OCI-M1 (cell line): ENCODE data around the gene LRRC23.

Experiments used
- DNase-seq: peaks from one replicate; lab custom pipeline; 2025; lab: John Stamatoyannopoulos, UW

The LRRC23 gene

DNA sequence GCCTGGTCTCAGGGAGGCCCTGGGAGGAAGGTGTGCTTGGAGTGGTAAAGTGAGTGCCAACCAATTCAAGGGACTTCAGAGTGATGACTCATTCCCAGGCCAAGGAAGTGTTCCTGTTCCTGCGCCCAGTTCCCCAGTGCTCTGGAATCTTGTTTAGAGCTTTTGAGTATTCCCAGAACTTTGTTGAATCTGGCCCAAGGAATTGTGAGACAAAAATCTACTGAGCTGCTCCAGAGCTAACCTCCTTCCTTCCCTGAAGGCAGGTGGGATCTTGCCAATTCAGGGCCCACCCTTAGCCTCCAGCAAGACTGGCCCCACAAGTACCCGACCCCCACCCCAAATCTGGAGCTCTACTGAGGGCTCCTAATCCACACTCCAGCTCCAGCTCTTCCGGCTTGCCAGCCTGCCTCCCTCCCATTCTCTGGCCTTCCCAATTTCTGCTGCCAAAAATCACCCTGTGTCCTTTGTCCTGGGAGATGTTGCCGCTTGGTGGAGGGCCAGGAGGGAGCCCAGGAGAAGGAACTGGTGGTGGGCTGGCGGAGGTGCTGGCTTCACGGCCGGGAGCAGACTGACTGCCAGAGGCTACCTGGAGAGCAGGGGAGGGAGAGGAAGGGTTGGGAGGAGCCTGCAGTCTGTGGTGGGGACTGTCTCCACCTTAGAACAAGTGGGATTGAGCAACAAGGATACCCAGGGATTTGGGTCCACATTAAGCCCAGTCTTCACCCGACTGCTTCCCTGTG is 21.1 kb downstream of the LRRC23 start:
- peak; percentile 28 for DNase-seq

DNA sequence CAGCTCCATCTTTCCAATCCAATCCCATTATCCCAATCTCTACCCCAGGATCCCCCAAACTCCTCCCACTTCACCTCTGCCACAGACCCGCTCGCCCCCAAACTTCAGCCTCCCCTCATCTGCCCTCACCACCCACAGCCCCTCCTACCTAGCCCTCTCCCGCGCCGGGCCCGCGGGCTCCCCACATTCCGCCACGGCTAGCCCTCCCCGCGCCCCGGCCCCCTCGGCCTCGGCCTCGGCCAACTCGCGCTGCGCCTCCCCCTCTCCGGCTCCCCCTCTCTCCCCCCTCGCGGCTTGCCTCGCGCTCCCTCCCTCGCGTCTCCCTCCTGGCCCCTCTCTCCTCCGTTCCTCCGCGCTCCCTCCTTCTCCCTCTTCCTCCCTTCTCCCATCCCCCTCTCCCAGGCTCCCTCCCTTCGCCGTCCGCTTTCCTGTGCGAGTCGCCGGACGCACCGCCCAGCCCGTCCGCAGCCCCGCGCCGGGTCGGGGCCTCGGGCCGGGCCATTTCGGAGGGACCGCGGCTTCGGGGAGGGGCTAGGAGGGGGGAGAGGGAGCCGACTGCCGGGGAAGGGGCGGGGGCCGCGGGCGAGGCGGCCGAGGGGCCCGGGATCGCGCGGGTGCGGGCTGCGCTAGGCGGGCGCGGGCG is 22.9 kb downstream of the LRRC23 start, which contains the start of gene ATN1:
Gene ATN1, plus strand, starts transcription at position 581 of the 643 bp plus-strand sequence. CDS start 6,043 bp downstream, outside the sequence.
- DNase-seq: peak; percentile 78

DNA sequence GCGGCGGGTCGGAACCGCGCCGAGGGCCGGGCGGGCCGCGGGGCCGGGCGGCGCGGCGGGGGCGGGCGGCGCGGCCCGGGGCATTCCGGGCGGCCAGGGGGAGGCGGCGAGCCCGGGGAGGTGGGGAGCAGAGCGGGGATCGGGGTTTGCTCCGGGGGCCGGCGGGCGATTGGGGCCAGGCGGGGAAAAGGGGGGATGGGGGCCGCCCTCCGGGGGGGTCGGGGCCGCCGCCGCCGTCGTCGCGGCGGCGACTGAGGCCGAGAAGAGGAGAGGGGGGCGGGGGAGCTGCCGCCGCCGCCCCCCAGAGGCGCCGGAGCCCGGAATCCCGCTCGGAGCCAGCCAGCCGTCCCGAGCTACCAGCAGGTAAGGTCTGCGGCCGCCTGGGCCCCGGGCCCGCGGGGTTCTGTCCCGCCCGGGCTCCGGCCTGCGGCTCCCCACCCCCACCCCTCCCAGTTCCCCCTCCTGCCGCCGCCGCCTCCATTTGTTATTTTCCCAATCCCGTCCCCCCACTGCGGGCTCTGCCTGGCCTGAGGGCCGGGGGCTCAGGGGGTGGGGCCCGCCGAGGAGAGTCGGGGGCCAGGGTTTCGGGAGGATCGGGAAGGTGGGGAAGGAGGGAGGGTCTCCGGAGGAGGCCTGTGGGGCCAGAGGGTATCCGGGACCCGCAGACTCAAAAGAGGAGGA is 23.5 kb downstream of the LRRC23 start:
- peak; percentile 23 for DNase-seq

DNA sequence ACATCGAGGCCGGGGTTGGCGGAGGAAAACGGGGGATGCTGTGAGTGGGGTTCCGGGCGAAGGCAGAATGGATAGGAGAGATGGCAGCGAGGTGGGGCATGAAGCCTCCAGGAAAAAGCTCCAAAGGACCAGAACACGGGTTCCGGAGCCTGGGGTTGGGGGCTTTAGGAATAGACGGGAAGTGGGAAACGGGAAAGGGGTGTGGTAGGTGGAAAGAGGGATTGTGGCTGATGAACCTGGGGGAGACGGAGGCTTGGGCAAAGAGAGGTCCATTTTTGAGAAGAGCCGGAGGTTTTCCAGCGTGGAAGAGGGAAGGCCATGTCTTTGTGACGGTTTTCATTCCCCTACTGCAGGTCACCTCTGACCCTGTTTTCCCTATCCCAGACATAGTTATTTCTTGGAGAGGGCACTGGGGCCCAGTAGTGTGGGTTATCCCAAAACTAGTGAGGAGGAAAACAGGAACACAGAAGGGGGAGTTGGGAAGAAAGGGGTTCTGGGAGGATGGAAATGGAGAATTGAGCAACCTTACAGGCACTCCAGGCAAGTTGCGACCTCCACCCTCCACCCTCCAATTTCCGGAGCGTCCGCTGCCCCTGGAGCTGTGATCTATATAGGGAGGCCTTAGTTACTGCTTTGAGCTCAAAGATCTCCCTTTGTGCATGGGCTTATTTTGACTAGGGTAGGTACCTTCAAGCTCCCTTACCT is 24.2 kb downstream of the LRRC23 start:
- no peak for DNase-seq

DNA sequence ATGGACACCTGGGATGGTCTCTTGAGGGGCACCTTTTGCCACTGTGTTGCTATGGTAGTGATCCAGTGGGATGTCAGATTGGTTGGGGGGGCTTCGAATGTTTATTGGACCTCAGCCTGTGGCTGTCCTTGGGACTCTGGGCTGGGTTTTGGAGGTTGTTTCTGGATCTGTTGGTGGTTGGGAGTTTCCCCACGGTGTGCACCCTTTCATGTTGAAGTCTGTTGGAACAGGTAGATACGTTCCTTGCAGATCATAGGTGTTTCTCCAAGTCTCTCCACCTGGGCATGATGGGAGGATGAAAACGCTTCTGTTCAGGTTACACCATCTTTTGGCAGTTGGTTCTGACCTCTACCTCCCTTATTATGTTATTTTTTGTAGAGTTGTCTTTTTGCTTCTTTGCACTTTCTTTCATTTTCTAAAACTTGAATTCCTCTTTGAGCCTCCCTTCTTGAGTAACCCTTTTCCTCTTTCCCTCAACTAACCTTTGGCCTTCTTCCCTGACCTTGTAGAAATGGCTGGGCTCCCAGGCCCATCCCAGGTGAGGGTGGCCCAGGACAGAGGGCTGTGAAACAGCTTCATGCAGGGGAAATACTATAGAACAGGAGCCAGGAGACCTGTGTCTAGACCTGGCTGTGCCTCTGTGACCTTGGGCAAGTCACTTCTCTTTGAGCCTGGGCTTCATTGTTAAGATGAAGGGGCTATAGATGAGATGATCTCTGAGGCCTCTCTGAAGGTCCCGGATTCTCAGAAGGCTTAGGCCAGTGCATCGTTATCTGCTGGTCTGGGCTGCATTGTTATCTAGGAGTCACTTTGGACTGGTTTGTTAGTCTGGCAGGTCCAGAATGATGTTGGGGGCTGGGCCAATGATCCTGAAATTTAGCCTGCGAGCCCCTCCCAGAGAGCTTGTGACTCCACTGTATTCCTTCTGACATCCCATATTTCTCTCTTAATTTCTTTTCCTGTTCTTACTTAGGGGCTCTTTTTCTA is 25.1 kb downstream of the LRRC23 start:
- peak; percentile 77 for DNase-seq

DNA sequence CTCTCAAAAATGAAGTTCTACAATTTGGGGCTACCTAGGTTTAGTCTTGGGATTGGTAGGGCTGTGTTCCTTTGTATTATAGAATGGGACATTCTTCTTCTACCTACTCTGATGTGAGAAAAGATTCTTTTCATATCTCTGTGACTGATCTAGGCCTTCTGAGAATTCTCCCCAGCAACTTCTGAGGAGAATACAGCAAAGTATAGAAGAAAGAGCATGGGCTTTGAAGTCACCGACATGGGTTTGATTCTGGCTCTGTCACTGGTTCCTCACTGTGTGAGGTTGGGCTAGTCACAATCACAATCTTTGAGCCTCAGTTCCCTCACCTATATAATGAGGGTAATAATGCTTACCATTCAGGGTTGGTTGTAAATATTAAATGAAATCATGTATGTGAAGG is 28.1 kb downstream of the LRRC23 start:
- DNase-seq: peak; percentile 40

DNA sequence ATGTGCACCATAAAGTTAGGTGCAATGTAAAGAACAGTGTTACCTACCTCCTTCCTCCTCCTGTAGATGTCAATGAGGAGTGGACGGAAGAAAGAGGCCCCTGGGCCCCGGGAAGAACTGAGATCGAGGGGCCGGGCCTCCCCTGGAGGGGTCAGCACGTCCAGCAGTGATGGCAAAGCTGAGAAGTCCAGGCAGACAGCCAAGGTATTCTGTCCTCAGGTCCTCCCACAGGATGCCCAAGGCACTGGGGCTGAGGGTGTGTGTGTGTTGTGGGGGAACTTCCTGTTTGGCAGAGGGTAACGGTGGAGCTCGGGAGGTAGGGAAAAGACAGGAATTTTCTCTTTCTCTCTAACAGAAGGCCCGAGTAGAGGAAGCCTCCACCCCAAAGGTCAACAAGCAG is 29.5 kb downstream of the LRRC23 start:
- no peak for DNase-seq

DNA sequence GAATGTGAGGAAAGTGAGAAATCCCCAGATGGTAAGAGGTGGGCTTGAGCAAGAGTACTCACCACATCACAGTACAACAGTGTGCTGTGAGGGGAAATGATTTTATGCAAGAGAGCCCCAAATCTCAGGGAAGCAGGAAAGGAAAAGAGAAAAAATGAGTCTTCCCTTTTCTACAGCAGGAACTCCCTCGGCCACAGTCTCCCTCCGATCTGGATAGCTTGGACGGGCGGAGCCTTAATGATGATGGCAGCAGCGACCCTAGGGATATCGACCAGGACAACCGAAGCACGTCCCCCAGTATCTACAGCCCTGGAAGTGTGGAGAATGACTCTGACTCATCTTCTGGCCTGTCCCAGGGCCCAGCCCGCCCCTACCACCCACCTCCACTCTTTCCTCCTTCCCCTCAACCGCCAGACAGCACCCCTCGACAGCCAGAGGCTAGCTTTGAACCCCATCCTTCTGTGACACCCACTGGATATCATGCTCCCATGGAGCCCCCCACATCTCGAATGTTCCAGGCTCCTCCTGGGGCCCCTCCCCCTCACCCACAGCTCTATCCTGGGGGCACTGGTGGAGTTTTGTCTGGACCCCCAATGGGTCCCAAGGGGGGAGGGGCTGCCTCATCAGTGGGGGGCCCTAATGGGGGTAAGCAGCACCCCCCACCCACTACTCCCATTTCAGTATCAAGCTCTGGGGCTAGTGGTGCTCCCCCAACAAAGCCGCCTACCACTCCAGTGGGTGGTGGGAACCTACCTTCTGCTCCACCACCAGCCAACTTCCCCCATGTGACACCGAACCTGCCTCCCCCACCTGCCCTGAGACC is 31.0 kb downstream of the LRRC23 start:
- no peak for DNase-seq

DNA sequence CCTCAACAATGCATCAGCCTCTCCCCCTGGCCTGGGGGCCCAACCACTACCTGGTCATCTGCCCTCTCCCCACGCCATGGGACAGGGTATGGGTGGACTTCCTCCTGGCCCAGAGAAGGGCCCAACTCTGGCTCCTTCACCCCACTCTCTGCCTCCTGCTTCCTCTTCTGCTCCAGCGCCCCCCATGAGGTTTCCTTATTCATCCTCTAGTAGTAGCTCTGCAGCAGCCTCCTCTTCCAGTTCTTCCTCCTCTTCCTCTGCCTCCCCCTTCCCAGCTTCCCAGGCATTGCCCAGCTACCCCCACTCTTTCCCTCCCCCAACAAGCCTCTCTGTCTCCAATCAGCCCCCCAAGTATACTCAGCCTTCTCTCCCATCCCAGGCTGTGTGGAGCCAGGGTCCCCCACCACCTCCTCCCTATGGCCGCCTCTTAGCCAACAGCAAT is 31.6 kb downstream of the LRRC23 start:
- DNase-seq: no peak

DNA sequence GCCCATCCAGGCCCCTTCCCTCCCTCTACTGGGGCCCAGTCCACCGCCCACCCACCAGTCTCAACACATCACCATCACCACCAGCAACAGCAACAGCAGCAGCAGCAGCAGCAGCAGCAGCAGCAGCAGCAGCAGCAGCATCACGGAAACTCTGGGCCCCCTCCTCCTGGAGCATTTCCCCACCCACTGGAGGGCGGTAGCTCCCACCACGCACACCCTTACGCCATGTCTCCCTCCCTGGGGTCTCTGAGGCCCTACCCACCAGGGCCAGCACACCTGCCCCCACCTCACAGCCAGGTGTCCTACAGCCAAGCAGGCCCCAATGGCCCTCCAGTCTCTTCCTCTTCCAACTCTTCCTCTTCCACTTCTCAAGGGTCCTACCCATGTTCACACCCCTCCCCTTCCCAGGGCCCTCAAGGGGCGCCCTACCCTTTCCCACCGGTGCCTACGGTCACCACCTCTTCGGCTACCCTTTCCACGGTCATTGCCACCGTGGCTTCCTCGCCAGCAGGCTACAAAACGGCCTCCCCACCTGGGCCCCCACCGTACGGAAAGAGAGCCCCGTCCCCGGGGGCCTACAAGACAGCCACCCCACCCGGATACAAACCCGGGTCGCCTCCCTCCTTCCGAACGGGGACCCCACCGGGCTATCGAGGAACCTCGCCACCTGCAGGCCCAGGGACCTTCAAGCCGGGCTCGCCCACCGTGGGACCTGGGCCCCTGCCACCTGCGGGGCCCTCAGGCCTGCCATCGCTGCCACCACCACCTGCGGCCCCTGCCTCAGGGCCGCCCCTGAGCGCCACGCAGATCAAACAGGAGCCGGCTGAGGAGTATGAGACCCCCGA is 32.2 kb downstream of the LRRC23 start:
- peak; percentile 22 for DNase-seq

DNA sequence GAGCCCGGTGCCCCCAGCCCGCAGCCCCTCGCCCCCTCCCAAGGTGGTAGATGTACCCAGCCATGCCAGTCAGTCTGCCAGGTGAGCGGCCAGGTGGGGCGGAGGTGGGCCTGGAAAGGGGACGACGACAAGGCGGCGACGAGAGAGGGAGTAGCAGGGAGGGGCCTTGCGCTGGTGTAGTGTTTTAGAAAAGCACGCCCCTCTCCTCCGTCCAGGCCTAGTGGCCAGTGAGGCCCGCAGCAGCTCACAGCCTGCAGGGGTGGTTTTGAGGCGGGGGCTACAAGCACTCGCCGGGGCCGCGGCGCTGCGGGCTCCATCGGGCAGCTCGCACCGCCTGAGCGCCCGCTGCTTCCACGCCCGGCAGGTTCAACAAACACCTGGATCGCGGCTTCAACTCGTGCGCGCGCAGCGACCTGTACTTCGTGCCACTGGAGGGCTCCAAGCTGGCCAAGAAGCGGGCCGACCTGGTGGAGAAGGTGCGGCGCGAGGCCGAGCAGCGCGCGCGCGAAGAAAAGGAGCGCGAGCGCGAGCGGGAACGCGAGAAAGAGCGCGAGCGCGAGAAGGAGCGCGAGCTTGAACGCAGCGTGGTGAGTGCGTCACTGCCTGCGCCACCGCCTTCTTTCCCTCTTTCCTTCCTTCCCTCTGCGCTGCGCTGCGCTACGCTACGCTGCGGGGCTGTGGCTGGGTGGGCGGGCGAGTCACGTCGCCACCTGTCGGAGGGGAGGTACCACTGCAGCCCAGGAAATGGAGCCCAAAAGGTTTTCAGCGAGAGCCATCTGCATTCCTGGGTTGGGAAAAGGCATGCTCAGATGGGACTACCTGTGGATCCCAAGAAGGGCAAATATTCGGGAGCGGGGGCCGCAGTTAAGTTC is 33.1 kb downstream of the LRRC23 start:
- peak; percentile 97 for DNase-seq

DNA sequence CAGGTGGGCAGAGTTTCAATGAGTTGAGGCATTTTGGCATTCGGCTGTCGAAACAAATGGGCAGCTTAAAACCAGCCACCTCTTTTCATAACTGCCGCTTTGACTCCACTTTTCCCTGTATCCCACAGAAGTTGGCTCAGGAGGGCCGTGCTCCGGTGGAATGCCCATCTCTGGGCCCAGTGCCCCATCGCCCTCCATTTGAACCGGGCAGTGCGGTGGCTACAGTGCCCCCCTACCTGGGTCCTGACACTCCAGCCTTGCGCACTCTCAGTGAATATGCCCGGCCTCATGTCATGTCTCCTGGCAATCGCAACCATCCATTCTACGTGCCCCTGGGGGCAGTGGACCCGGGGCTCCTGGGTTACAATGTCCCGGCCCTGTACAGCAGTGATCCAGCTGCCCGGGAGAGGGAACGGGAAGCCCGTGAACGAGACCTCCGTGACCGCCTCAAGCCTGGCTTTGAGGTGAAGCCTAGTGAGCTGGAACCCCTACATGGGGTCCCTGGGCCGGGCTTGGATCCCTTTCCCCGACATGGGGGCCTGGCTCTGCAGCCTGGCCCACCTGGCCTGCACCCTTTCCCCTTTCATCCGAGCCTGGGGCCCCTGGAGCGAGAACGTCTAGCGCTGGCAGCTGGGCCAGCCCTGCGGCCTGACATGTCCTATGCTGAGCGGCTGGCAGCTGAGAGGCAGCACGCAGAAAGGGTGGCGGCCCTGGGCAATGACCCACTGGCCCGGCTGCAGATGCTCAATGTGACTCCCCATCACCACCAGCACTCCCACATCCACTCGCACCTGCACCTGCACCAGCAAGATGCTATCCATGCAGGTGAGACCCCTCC is 34.0 kb downstream of the LRRC23 start:
- DNase-seq: no peak

DNA sequence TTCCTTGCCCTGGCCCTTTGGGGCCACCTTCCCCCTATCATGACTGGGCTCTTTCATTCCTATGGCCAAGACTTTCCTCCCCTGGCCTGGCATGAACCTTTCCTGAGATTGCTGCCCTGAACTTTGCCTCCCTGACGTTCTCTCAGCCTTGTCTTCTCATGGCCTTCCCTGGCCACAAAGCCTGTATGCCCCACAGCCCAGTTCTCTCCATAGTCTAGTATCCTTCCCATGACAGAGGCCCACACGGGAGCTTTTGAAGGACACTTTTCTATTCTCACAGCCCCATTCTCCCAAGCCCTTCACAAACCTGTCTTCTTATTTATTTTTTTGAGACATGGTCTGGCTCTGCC is 34.5 kb downstream of the LRRC23 start:
- no peak for DNase-seq

DNA sequence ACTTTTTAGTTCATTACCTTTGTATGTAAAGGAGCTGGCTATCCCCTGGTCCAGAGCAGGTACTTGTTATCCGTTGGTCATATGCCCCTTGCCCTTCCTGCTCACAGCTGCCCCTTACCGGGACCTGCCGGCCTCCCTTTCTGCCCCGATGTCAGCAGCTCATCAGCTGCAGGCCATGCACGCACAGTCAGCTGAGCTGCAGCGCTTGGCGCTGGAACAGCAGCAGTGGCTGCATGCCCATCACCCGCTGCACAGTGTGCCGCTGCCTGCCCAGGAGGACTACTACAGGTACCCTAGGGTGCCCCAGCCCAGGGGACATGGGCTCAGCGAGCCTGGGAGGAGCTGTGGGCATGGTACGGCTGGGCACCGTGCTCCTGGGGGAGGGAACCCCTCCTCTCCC is 36.6 kb downstream of the LRRC23 start:
- DNase-seq: no peak

DNA sequence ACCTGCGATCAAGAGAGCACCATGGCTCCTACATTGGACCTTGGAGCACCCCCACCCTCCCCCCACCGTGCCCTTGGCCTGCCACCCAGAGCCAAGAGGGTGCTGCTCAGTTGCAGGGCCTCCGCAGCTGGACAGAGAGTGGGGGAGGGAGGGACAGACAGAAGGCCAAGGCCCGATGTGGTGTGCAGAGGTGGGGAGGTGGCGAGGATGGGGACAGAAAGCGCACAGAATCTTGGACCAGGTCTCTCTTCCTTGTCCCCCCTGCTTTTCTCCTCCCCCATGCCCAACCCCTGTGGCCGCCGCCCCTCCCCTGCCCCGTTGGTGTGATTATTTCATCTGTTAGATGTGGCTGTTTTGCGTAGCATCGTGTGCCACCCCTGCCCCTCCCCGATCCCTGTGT is 37.2 kb downstream of the LRRC23 start:
- no peak for DNase-seq

DNA sequence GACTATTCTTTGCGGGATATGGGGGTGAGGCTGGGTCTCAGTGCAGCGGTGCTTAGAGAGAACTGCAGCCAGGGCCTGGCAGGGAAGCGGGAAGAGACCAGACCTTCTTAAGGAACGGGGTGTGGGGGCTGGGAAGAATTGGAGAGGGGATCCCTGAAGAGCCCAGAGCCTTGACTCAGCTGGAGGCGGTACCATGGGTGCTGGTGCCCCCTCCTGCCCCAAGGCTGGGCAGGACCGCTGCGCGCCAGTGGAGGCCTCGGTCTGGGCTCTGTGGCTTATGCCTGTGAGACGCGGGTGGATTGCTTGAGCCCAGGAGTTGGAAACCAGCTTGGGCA is 37.7 kb downstream of the LRRC23 start:
- DNase-seq: no peak

DNA sequence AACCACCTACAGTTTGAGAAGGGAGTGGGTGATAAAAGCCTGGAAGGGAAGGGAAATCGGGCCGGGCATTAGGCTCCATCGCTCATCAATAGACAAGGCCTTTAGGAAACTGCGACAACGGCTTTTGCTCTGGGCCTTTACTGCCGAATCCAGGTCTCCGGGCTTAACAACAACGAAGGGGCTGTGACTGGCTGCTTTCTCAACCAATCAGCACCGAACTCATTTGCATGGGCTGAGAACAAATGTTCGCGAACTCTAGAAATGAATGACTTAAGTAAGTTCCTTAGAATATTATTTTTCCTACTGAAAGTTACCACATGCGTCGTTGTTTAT is 38.7 kb downstream of the LRRC23 start:
- DNase-seq: peak; percentile 97
